Activated CD4-positive, alpha-beta T cell treated with anti-CD3 and anti-CD28 coated beads, Interleukin-2, amount 50 U/mL, for 24 hours (primary cell): ENCODE measurements around the gene CARD14.
"Not testable (repeated sequence)": the region's sequence is repeated elsewhere in the genome, so short reads cannot be mapped to it uniquely, and the experiment has no call there.

ENCODE experiments used
- DNase-seq, 2 donors: peaks; one replicate each; pipeline ENCODE4 v3.0.0-alpha.2; 2020; ENCODE audit warnings: low read depth in 1 of 2, low spot score in 1 of 2

The CARD14 gene

DNA sequence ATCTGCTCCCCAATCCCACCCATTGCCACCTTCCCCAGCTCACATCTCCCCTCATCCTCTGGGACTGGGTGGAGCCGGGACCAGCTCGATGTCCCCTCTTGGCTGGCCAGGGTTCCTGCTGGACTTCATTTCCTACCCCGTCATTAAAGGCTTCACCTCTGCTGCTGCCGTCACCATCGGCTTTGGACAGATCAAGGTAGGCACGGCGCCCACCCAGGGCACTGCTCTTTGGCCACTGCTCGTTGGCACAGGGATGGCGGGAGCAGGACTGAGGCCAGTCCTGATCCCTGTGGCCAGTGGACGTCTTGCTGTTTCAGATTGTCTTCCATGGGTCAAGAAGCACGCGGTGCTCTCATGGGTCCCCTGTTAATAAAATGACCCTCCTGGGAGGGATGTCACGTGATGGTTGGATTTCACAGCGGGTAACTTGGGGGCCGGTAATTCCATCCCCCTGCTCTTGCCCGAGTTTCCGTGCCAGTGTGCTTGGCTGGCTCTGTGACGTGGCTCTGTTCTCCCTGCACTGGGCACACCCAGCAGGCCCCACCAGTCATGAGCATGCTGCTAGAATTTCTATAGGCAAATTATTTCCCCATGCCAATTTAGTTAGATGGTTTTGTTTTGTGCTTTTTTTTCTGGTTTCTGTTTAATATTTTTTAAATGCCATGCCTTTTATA is 53.4 kb downstream of the CARD14 start:
- no peak for DNase-seq

DNA sequence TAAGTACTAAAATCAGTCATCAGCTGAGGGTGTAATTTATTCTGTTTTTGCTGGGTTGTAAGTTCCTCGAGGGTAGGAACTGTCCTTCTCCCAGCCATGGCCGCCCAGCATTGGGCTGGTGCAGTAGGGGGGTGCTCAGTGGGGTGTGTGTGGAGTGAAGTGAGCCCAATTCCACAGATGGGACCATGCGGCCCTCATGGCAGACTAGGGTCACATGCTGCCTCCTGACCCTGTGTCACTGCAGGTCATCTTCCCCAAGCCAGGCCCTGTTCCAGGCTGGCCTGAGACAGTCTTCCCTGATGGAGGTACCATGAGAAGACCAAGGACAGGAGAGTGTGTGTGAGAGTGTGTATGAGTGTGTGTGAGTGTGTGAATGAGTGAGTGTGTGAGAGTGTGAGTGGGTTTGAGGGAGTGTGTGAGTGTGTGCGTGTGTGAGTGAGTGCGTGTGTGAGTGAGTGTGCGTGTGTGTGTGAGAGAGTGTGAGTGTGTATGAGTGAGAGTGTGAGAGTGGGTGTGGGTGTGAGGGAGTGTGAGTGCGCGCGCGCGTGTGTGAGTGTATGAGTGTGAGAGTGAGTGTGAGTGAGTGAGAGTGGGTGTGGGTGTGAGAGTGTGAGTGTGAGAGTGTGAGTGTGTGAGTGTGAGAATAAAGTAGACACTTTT is 54.1 kb downstream of the CARD14 start:
- DNase-seq = no peak

GRCh38 chr17:80224683-80225082 is 54.9 kb downstream of the CARD14 start:
- DNase-seq = no peak

DNA sequence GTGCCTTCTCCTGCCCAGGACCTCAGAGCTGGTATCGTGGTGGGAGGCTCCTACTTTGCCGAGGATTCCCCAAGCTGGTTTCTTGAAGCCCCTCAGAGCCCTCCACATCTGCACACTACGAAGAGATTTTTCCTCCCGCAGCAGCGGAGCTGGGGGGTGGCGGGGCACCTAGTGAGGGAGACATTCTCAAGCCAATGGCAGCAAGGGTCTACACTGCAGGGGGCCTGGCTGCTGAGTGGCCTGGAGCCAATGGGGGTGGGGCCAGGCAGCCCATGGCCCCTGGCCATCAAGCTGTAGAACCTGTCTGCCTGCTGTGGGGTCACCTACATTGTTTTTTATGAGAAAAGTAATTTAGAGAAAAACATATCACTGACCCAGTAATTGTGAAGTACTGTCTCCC is 55.4 kb downstream of the CARD14 start:
- DNase-seq = no peak

GRCh38 chr17:80227156-80227555 is 57.3 kb downstream of the CARD14 start:
- no peak for DNase-seq

- no peak for DNase-seq
Observed at GRCh38 chr17:80227666-80228065, 57.8 kb downstream of the CARD14 start.

- no peak for DNase-seq
Observed at GRCh38 chr17:80228477-80228876, 58.6 kb downstream of the CARD14 start.

DNA sequence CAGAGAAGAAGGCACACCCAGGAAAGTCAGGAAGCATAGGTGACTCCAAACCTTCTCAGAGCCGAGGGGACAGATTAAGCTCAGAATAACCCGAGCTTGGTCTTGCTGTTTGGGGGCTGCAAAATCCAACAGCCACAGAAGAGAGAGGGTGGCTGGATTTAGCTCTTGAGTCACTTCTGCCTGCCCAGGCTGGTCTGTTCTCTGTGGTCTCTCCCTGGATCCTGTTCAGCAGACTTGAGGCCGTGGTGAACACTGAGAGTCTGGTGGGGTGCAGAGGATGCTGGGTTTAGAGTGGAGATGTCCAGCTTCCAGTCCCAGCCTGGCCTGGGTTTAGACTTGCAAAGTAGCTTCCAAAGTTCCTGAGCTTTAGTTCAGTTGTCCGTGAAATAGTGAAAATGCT is 59.2 kb downstream of the CARD14 start:
- no peak for DNase-seq

DNA sequence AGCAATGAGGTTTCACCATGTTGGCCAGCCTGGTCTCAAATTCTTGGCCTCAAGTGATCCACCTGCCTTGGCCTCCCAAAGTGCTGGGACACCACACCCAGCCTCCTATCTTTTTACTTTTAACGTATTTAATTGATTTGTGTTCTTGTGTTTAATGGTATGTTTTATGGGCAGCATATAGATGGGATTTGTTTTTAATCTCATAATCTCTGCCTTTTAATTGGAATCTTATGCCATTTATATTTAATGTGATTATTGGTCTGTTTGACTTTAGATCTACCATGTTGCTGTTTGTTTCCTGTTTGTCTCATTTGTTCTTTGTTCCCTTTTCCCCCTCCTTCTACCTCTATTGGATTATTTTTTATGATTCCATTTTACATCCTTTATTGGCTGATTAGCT is 62.6 kb downstream of the CARD14 start:
- no peak for DNase-seq

GRCh38 chr17:80233202-80233601 is 63.4 kb downstream of the CARD14 start:
- DNase-seq = no peak

DNA sequence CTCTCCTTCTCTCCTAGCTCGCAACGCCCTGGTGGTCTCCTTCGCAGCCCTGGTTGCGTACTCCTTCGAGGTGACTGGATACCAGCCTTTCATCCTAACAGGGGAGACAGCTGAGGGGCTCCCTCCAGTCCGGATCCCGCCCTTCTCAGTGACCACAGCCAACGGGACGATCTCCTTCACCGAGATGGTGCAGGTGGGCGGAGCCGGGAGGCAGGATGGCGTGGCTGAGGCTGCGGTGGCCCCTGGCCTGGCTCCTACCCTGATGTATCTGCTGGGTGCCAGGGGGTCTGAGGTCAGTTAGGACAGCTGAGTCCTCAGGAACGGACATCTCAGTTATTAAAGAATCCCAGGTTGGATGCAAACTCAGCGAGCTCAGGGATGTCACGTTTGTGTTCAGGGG is 67.1 kb downstream of the CARD14 start:
- no peak for DNase-seq

- DNase-seq = no peak
Observed at GRCh38 chr17:80237386-80237785, 67.6 kb downstream of the CARD14 start.

- DNase-seq = no peak
Observed at GRCh38 chr17:80242505-80242904, 72.7 kb downstream of the CARD14 start.

GRCh38 chr17:80243526-80244433 is 74.0 kb downstream of the CARD14 start:
- no peak for DNase-seq

- not testable (repeated sequence) for DNase-seq
Observed at GRCh38 chr17:80244448-80244847, 74.6 kb downstream of the CARD14 start.

- DNase-seq = no peak
Observed at GRCh38 chr17:80244871-80245509, 75.2 kb downstream of the CARD14 start.

DNA sequence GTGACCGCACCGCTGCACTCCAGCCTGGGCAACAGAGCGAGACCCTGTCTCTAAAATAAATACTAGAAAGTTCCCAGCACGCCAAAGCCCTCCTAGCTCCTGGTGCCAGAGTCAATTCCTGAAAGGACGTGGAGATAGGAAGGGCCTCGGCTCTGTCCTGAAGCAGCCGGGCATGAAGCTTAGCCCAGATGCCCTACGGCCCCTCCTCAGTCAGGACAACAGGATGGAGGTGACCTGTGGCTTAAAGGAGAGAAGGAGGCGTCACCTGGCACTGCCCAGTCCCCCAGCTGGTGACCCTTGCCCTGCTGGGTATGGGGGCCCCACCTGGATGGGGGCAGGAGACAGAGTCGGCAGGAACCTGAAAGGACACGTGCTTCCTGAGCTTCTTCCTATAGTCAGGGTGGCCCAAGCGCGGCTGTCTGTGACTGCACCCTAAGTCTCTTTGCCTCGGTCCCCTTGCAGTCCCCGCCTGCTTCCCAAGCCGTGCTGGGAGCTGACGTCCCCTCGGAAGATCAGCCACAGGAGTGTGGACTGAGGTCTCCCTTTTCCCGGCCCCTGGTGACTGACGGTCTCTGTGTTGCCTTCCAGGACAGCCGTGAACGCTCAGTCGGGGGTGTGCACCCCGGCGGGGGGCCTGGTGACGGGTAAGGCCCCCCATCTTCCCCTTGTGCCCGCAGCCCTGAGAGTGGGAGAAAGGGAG is 75.9 kb downstream of the CARD14 start:
- no peak for DNase-seq

DNA sequence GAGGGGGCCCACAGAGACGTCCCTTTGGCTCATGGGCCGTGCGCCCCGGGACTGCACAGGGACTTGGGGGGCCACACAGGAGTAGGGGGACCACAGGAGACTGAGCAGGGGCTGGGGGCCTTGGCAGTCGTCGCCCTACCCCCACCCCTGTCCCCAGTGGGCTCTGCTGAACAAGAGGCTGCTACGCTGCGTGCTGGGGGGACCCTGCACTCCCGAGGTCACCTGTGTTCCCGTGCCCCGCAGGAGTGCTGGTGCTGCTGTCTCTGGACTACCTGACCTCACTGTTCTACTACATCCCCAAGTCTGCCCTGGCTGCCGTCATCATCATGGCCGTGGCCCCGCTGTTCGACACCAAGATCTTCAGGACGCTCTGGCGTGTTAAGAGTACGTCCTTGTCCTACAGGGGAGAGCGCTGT is 76.4 kb downstream of the CARD14 start:
- no peak for DNase-seq

GRCh38 chr17:80246726-80247125 is 76.9 kb downstream of the CARD14 start:
- no peak for DNase-seq

- DNase-seq = no peak
Observed at GRCh38 chr17:80247561-80247960, 77.7 kb downstream of the CARD14 start.
